Measurements from ENCODE around the gene B3GALNT1.

B3GALNT1 gene

GRCh38 chr3:161104561-161105551 lies at the start of gene B3GALNT1:
B3GALNT1 (minus strand) TSS chr3:161105349; CDS start chr3:161086754, 18,595 bp downstream.
- DNase-seq (ENCODE audit: low read depth) = peak; percentile 48

GRCh38 chr3:161153480-161153879 lies 48.3 kb upstream of the B3GALNT1 start:
- DNase-seq (ENCODE audit: low read depth) = no peak

GRCh38 chr3:161150001-161150525 lies 44.9 kb upstream of the B3GALNT1 start:
- no peak for DNase-seq (ENCODE audit: low read depth)

- peak; percentile 83 for DNase-seq (ENCODE audit: low read depth)
These were observed 44.4 kb upstream of the B3GALNT1 start for GRCh38 chr3:161149529-161149928.

- DNase-seq (ENCODE audit: low read depth) = peak; percentile 80
These were observed 43.8 kb upstream of the B3GALNT1 start for GRCh38 chr3:161148832-161149475.

- peak; percentile 62 for DNase-seq (ENCODE audit: low read depth)
These were observed 37.3 kb upstream of the B3GALNT1 start for GRCh38 chr3:161142486-161142885.

GRCh38 chr3:161139686-161140085 lies 34.5 kb upstream of the B3GALNT1 start:
- DNase-seq (ENCODE audit: low read depth) = no peak

GRCh38 chr3:161137260-161137659 lies 32.1 kb upstream of the B3GALNT1 start:
- no peak for DNase-seq (ENCODE audit: low read depth)

- no peak for DNase-seq (ENCODE audit: low read depth)
These were observed 27.2 kb upstream of the B3GALNT1 start for GRCh38 chr3:161132391-161132790.

- no peak for DNase-seq (ENCODE audit: low read depth)
These were observed 21.3 kb upstream of the B3GALNT1 start for GRCh38 chr3:161126495-161126894.

- DNase-seq (ENCODE audit: low read depth) = no peak
These were observed 12.5 kb upstream of the B3GALNT1 start for GRCh38 chr3:161117646-161118045.

GRCh38 chr3:161108840-161109239 lies 3.7 kb upstream of the B3GALNT1 start:
- peak; percentile 16 for DNase-seq (ENCODE audit: low read depth)

- DNase-seq (ENCODE audit: low read depth) = no peak
These were observed 2.2 kb upstream of the B3GALNT1 start for GRCh38 chr3:161107311-161107710.

GRCh38 chr3:161103776-161104385 lies 1.3 kb downstream of the B3GALNT1 start:
- no peak for DNase-seq (ENCODE audit: low read depth)

- DNase-seq (ENCODE audit: low read depth) = no peak
These were observed 3.5 kb downstream of the B3GALNT1 start for GRCh38 chr3:161101609-161102008.

- DNase-seq (ENCODE audit: low read depth) = no peak
These were observed 4.2 kb downstream of the B3GALNT1 start for GRCh38 chr3:161100994-161101393.

- no peak for DNase-seq (ENCODE audit: low read depth)
These were observed 8.3 kb downstream of the B3GALNT1 start for GRCh38 chr3:161096771-161097367.

- DNase-seq (ENCODE audit: low read depth) = no peak
These were observed 11.3 kb downstream of the B3GALNT1 start for GRCh38 chr3:161093895-161094294.

GRCh38 chr3:161084277-161084676 lies 20.9 kb downstream of the B3GALNT1 start:
- DNase-seq (ENCODE audit: low read depth) = no peak

- no peak for DNase-seq (ENCODE audit: low read depth)
These were observed 22.0 kb downstream of the B3GALNT1 start for GRCh38 chr3:161083131-161083530.

GRCh38 chr3:161082063-161082462 lies 23.1 kb downstream of the B3GALNT1 start:
- no peak for DNase-seq (ENCODE audit: low read depth)

- DNase-seq (ENCODE audit: low read depth) = no peak
These were observed 23.5 kb downstream of the B3GALNT1 start for GRCh38 chr3:161081633-161082032.

Measured in iris pigment epithelial cell (primary cell).